Activated T-helper 1 cell treated with Interleukin-2 at 50 U/mL for 16 hours (primary cell): ENCODE results near the gene CXCL12.

Experiments used
- DNase-seq: peaks from one replicate; pipeline ENCODE4 v3.0.0-alpha.2; 2020; ENCODE audit warnings: low read depth

Gene CXCL12

GRCh38 chr10:44362866-44363711, 21.8 kb downstream of the CXCL12 start:
- no peak for DNase-seq

GRCh38 chr10:44361109-44361508, 23.8 kb downstream of the CXCL12 start:
- no peak for DNase-seq

GRCh38 chr10:44358080-44358771, 26.7 kb downstream of the CXCL12 start:
- no peak for DNase-seq

GRCh38 chr10:44357023-44357540, 27.8 kb downstream of the CXCL12 start:
- no peak for DNase-seq

GRCh38 chr10:44356139-44357022, 28.5 kb downstream of the CXCL12 start:
- no peak for DNase-seq

GRCh38 chr10:44355630-44356029, 29.3 kb downstream of the CXCL12 start:
- DNase-seq: no peak

- no peak for DNase-seq
These were observed 30.1 kb downstream of the CXCL12 start for GRCh38 chr10:44354771-44355170.

- no peak for DNase-seq
These were observed 31.2 kb downstream of the CXCL12 start for GRCh38 chr10:44353721-44354120.

- no peak for DNase-seq
These were observed 31.8 kb downstream of the CXCL12 start for GRCh38 chr10:44353128-44353390.

GRCh38 chr10:44352316-44353127, 32.4 kb downstream of the CXCL12 start:
- no peak for DNase-seq

- DNase-seq: no peak
These were observed 36.4 kb downstream of the CXCL12 start for GRCh38 chr10:44348496-44348895.

GRCh38 chr10:44347609-44348400, 37.1 kb downstream of the CXCL12 start:
- DNase-seq: no peak

GRCh38 chr10:44344727-44345126, 40.2 kb downstream of the CXCL12 start:
- DNase-seq: no peak

- no peak for DNase-seq
These were observed 41.1 kb downstream of the CXCL12 start for GRCh38 chr10:44343843-44344242.

- DNase-seq: no peak
These were observed 43.0 kb downstream of the CXCL12 start for GRCh38 chr10:44341886-44342285.

- DNase-seq: no peak
These were observed 44.3 kb downstream of the CXCL12 start for GRCh38 chr10:44340557-44340956.

- no peak for DNase-seq
These were observed 45.7 kb downstream of the CXCL12 start for GRCh38 chr10:44339218-44339617.

GRCh38 chr10:44337081-44337480, 47.8 kb downstream of the CXCL12 start:
- no peak for DNase-seq

- DNase-seq: no peak
These were observed 49.4 kb downstream of the CXCL12 start for GRCh38 chr10:44335330-44336021.

- DNase-seq: no peak
These were observed 50.2 kb downstream of the CXCL12 start for GRCh38 chr10:44334621-44335184.
